ENCODE measurements around the gene ADGRG6.

The ADGRG6 gene

GRCh38 chr6:142320366-142320765, 18.6 kb downstream of the ADGRG6 start:
- no peak overlapping the region for H3K4me3 ChIP-seq (ENCODE audit: low read depth, low read length)
- TF ChIP-seq, protein P1, sequence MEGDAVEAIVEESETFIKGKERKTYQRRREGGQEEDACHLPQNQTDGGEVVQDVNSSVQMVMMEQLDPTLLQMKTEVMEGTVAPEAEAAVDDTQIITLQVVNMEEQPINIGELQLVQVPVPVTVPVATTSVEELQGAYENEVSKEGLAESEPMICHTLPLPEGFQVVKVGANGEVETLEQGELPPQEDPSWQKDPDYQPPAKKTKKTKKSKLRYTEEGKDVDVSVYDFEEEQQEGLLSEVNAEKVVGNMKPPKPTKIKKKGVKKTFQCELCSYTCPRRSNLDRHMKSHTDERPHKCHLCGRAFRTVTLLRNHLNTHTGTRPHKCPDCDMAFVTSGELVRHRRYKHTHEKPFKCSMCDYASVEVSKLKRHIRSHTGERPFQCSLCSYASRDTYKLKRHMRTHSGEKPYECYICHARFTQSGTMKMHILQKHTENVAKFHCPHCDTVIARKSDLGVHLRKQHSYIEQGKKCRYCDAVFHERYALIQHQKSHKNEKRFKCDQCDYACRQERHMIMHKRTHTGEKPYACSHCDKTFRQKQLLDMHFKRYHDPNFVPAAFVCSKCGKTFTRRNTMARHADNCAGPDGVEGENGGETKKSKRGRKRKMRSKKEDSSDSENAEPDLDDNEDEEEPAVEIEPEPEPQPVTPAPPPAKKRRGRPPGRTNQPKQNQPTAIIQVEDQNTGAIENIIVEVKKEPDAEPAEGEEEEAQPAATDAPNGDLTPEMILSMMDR (conservative IDR thresholded peaks at IDR 0.05; ENCODE audit: low read depth, low read length), result no peak
- no peak for DNase-seq (ENCODE audit: low read depth)

- H3K4me3 ChIP-seq (ENCODE audit: low read depth, low read length), result no peak overlapping the region
- TF ChIP-seq, protein P1 (conservative IDR thresholded peaks at IDR 0.05; ENCODE audit: low read depth, low read length), result no peak
These were observed 19.6 kb downstream of the ADGRG6 start for GRCh38 chr6:142321451-142321850.

DNA sequence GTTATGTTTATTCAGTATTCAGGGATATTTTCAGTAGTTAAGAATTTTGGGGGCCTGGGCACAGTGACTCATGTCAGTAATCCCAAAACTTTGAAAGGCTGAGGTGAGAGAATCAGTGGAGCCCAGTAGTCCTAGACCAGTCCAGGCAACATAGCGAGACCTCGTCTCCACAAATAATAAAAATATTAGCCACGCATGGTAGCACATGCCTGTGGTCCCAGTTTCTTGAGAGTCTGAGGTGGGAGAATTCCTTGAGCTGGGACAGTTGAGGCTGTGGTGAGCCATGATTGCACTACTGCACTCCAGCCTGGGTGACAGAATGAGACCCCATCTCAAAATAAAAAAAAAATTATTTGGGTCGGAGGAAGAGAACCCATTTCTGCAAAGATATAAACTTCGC, 20.3 kb downstream of the ADGRG6 start:
- no peak overlapping the region for H3K4me3 ChIP-seq (ENCODE audit: low read depth, low read length)
- no peak for DNase-seq (ENCODE audit: low read depth)
- TF ChIP-seq, protein P1 (conservative IDR thresholded peaks at IDR 0.05; ENCODE audit: low read depth, low read length), result no peak

More at GRCh38 chr6:142321451-142321850, 19.6 kb downstream of the ADGRG6 start:
- DNase-seq (ENCODE audit: low read depth), result no peak

DNA sequence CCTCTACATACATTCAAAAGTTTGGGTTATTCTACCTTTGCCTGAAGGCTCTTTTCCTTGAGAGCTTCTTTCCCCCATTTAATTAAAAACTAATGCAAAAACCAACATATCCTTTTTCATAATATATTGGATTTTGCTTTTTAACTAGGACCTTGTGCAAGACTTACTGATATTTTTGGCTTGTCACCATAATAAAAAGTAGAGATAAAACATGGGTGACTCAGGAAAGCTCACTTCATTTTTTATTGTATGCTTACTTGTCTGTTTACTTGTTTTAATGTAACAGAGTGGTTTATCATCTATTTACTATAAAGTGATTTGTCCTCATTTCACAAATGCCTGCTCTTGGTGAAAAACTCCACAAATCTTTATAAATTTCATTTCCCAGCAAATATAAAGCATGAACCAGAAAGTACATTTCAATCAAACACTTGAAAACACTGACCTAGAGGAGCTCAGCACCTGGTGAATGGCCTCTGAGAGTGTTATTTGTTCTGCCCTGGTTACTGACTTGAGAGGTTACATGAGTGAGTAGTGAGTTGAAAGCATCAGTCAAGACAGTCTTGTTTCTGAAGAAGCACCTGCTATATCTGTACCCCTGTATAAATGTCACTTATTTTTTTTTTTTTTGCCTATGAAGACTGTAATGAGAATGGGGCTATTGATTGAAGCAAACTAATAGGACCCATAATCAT, 20.8 kb downstream of the ADGRG6 start:
- H3K4me3 ChIP-seq (ENCODE audit: low read depth, low read length), result no peak overlapping the region
- TF ChIP-seq, protein P1 (conservative IDR thresholded peaks at IDR 0.05; ENCODE audit: low read depth, low read length), result no peak
- no peak for DNase-seq (ENCODE audit: low read depth)

GRCh38 chr6:142323377-142323776, 21.6 kb downstream of the ADGRG6 start:
- DNase-seq (ENCODE audit: low read depth), result peak; percentile 37
- no peak overlapping the region for H3K4me3 ChIP-seq (ENCODE audit: low read depth, low read length)
- TF ChIP-seq, protein P1 (conservative IDR thresholded peaks at IDR 0.05; ENCODE audit: low read depth, low read length), result no peak

DNA sequence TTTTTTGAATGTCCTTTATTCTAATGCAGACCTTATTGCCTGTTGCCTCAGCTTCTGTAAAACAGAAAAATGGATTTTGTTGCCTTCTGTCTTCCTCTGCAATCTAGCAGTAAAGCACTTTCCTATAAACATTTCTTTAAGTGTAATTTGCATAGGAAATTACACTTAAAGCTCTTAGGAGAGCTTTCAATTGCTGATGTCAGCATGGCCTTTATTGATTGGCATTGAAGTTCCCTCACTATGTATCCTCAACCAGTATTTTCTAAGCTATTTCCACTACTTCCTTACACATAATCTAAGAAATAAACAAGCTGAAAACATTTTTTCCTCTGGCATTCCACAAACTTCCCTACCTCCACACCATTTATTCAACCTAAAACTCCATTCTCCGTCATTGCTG, 22.3 kb downstream of the ADGRG6 start:
- TF ChIP-seq, protein P1 (conservative IDR thresholded peaks at IDR 0.05; ENCODE audit: low read depth, low read length), result no peak
- H3K4me3 ChIP-seq (ENCODE audit: low read depth, low read length), result no peak overlapping the region
- DNase-seq (ENCODE audit: low read depth), result no peak

GRCh38 chr6:142325111-142325510, 23.3 kb downstream of the ADGRG6 start:
- DNase-seq (ENCODE audit: low read depth), result no peak
- TF ChIP-seq, protein P1 (conservative IDR thresholded peaks at IDR 0.05; ENCODE audit: low read depth, low read length), result no peak
- H3K4me3 ChIP-seq (ENCODE audit: low read depth, low read length), result no peak overlapping the region

Measured in choroid plexus epithelial cell (primary cell).